Activated CD8-positive, alpha-beta T cell treated with anti-CD3 and anti-CD28 coated beads, Interleukin-2, amount 10 ng/mL, durations not matched to agents 7 days and 5 days (primary cell): Measurements from ENCODE around the gene ESPN. TPM values are rescaled to one million over a fixed set of nuclear protein-coding genes. Genes with fewer than 3 reads are reported as not detected.
"Not testable (repeated sequence)": the region's sequence is repeated elsewhere in the genome, so short reads cannot be mapped to it uniquely, and the experiment has no call there.

ENCODE experiments used
- ATAC-seq: fragments of 150-1000 bp; cut with Tn5 transposase; one replicate; pipeline ENCODE4 v1.10.0; 2021; ENCODE audit warnings: moderate library complexity
- CTCF ChIA-PET: fragments of 350-600 bp; sonication (Branson Sonifier 250); formaldehyde crosslinking; loops from one replicate; lab custom pipeline; 2021; ENCODE audit warnings: antibody characterized with exemption; lab: Charles Lee
- POLR2A ChIA-PET: fragments of 350-600 bp; sonication (Branson Sonifier 250); formaldehyde crosslinking; loops from one replicate; lab custom pipeline; 2021; ENCODE audit warnings: antibody characterized with exemption; lab: Charles Lee
- DNase-seq: peaks from one replicate; pipeline ENCODE4 v3.0.0-alpha.2; 2020
- H3K27ac Mint-ChIP-seq: one replicate; pipeline ENCODE4 v1.8.0; 2021; ENCODE audit warnings: mild to moderate bottlenecking, mixed read lengths
- H3K27me3 Mint-ChIP-seq: one replicate; pipeline ENCODE4 v1.8.0; 2021; ENCODE audit warnings: low read depth, mixed read lengths
- H3K36me3 Mint-ChIP-seq: one replicate; pipeline ENCODE4 v1.8.0; 2021; ENCODE audit warnings: low read depth, mixed read lengths
- H3K4me1 Mint-ChIP-seq: one replicate; pipeline ENCODE4 v1.8.0; 2021; ENCODE audit warnings: low read depth, mixed read lengths
- H3K4me3 Mint-ChIP-seq: one replicate; pipeline ENCODE4 v1.8.0; 2021; ENCODE audit warnings: mild to moderate bottlenecking, mixed read lengths
- H3K9me3 Mint-ChIP-seq: one replicate; pipeline ENCODE4 v1.8.0; 2022; ENCODE audit warnings: mixed read lengths; ENCODE audit not compliant: insufficient read depth
- total RNA-seq, 2 experiments: library from RNA; stranded (reverse); gene quantifications; one replicate each; pipeline ENCODE4 v1.2.3, GENCODE V29; 2021

ESPN gene
- total RNA-seq, 2 experiments from 2014 or later, result 0.61 to 1.0 TPM

DNA sequence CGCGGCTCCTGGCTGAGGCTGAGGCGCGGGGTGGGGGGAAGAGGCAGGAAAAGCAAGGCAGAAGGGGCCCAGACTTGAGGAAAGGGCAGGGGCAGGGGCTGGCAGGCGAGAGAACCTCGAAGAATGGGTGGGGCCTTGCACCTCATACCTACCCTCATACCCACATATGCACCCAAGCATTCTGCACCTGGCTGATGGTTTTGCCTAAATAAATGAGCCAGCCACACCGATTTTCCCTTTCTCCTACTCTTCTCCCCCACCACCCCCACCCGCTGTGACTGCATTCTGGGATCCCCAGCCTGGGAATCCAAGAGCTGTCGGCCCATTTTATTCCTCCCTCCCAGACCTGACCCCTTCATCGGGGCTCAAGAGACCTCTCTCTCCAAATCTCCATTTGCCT lies 25.9 kb downstream of the ESPN start:
- H3K9me3 Mint-ChIP-seq, DNase-seq, H3K27ac Mint-ChIP-seq, H3K36me3 Mint-ChIP-seq, H3K4me3 Mint-ChIP-seq, ATAC-seq: not testable (repeated sequence)
- POLR2A ChIA-PET, result interaction anchor here (1.6 kb wide), 1 partner anchor 9 kb away, joined by 5 read pairs; no protein-coding TSS in a partner anchor
- CTCF ChIA-PET, result interaction anchor here (0.7 to 2.7 kb wide), 3 partner anchors 12 to 28 kb away, joined by 5 to 15 read pairs (median 12); no protein-coding TSS in a partner anchor
- Mint-ChIP-seq H3K27me3 (peaks cover 58% of the 10 kb centered on the region), H3K4me1 (peaks cover 21% of the 10 kb centered on the region)

- H3K27me3 Mint-ChIP-seq, result peaks cover 59% of the 10 kb centered on the region
- CTCF ChIA-PET, result interaction anchor here (0.7 to 2.5 kb wide), 2 partner anchors 13 to 28 kb away, joined by 5 to 12 read pairs; no protein-coding TSS in a partner anchor
These were observed 26.4 kb downstream of the ESPN start for GRCh38 chr1:6450943-6451373.

DNA sequence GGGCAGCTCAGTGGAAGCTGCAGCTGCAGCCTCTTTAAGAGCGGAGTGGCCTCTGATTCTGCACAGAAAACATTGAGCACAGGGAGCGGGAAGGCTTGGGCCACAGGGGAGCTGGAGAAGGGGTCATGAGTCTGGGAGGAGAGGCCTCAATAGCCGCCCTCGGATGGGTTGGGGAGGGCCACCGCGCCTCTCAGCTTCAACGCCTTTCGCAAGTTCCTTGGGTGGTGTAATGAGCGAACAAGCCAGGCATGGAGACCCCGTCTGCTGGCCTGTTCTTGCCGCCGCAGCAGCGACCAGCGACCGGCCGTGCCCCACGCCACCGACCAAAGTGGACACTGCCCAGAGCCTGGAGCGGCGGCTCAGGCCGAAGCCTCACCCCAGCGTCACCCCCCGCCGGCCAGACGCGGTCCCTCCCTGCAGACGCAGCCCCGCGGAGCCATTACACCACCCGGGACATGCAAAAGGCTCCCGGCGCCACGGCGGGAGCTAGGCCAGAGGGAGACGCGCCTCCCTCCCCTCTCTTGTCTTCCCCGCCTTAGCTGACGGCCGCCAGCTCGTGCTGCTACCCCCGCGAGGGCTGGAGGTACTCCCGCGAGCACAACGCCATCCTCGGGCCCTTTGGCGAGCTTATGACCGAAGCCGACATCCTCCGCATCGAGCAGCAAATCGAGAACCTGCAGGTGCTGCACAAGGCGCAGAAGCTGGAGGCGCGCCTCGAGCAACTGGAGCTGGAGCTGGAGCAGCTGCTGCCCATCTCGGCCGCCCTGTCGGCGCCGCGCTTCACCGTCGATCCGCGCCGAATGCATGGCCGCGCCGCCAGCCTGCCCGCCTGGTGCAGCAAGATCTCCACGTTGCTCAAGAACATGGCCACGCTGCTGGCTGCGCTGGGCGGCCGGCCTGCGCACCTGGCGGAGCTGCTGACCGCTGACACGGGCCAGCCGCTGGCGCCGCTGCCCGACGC lies 29.6 kb downstream of the ESPN start:
- H3K9me3 Mint-ChIP-seq, DNase-seq, H3K36me3 Mint-ChIP-seq, H3K4me3 Mint-ChIP-seq, H3K27ac Mint-ChIP-seq, ATAC-seq: not testable (repeated sequence)
- ChIA-PET CTCF (interaction anchor here (0.9 to 2.1 kb wide), 6 partner anchors 9 to 208 kb away, joined by 3 to 9 read pairs (median 6); no protein-coding TSS in a partner anchor), POLR2A (interaction anchor here (0.8 kb wide), 1 partner anchor 217 kb away, joined by 3 read pairs; no protein-coding TSS in a partner anchor)
- Mint-ChIP-seq H3K4me1 (peaks cover 11% of the 10 kb centered on the region), H3K27me3 (peaks cover 55% of the 10 kb centered on the region)

More at GRCh38 chr1:6450943-6451373, 26.4 kb downstream of the ESPN start:
- POLR2A ChIA-PET, result interaction anchor here (1.6 kb wide), 1 partner anchor 9 kb away, joined by 5 read pairs; no protein-coding TSS in a partner anchor
- H3K9me3 Mint-ChIP-seq, result no peaks in the 10 kb centered on the region
- peaks cover 23% of the 10 kb centered on the region for H3K4me1 Mint-ChIP-seq
- no peak overlapping the region for H3K27ac Mint-ChIP-seq
- ATAC-seq (no peak), DNase-seq (no peak)
- no peak overlapping the region for H3K4me3 Mint-ChIP-seq
- no peaks in the 10 kb centered on the region for H3K36me3 Mint-ChIP-seq

- Mint-ChIP-seq H3K4me1 (peaks cover 15% of the 10 kb centered on the region), H3K9me3 (no peaks in the 10 kb centered on the region), H3K27ac (no peak overlapping the region), H3K4me3 (no peak overlapping the region), H3K36me3 (no peaks in the 10 kb centered on the region), H3K27me3 (peaks cover 49% of the 10 kb centered on the region)
- ATAC-seq, result peak; percentile 47
- DNase-seq, result no peak
- CTCF ChIA-PET, result interaction anchor here (0.8 to 2.1 kb wide), 9 partner anchors 8 to 209 kb away, joined by 3 to 9 read pairs (median 4); no protein-coding TSS in a partner anchor
- POLR2A ChIA-PET, result interaction anchor here (0.8 kb wide), 1 partner anchor 218 kb away, joined by 3 read pairs; no protein-coding TSS in a partner anchor
These were observed 30.5 kb downstream of the ESPN start for GRCh38 chr1:6454856-6455751.

DNA sequence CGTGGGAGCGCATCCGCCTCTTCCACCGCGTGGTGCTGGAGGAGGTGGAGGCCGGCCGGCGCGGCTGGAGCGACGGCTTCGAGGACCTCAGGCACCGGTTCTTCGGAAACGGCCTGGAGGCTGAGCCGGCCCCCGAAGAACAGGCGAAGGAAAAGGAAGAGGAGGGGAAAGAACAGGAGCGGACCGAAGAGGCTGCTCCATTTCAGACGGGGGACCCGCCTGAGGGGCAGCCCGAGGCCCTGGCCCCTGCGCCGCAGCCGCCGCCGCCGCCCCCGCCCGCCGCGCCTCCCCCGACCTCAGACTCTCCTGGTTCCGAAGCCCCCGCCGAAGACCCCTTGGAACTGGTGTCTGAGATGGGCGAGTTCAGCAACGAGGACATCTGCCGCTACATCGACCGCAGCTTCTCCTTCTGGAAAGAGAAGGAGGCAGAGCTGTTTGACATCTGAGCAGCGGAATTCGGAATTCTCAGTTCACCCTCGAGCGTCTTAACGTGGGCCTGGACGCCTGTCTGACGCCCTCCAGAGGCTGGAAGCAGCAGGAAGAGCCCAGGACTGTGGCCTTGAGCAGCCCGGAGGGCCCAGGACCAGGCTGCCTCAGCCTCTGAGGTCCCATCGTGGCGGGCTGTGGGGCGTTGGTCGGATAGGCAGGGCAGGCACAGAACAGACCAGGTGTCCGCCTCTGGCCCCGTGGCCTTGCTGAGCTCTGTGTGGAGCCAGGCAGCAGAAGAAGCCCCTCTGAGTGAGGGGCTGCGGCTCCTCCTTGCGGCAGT lies 31.4 kb downstream of the ESPN start:
- DNase-seq, POLR2A ChIA-PET, H3K4me3 Mint-ChIP-seq, H3K9me3 Mint-ChIP-seq, H3K27ac Mint-ChIP-seq, H3K36me3 Mint-ChIP-seq, ATAC-seq: not testable (repeated sequence)
- CTCF ChIA-PET, result interaction anchor here (0.8 to 2.0 kb wide), 6 partner anchors 8 to 209 kb away, joined by 3 to 9 read pairs (median 4); no protein-coding TSS in a partner anchor
- H3K27me3 Mint-ChIP-seq, result peaks cover 43% of the 10 kb centered on the region
- peaks cover 23% of the 10 kb centered on the region for H3K4me1 Mint-ChIP-seq

DNA sequence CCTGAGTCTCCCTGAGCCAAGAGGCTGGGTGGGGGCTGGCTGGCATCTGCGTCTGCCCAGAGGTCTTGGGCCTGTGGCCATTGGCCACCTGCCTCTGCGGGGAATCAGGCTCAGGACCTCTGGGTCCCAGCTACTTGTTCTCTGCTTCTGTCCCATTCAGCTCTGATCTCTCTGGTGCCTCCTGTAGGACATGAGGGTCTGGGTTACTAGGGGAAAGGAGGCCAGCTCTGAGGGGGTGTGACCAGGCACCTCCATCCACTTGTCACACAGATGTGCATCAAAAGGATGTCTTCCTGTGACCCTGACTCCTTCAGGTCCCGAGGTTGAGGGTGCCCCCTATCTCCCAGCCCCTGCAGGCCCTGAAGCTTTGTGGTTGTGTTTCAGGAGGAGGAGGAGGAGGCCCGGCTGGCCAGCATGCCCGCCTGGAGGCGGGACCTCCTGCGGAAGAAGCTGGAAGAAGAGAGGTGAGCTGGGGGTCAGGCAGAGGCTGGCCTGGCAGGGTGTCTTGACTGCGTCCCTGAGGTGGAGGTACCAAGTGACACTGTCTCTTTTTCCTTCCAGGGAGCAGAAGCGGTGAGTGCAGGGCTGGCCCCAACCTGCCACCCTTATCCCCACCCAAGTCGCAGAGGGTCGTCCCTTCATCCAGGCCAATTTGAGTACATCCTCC lies 32.4 kb downstream of the ESPN start:
- DNase-seq (no peak), ATAC-seq (no peak)
- CTCF ChIA-PET, result interaction anchor here (1.3 kb wide), 1 partner anchor 210 kb away, joined by 3 read pairs; no protein-coding TSS in a partner anchor
- peaks cover 15% of the 10 kb centered on the region for H3K36me3 Mint-ChIP-seq
- no peak overlapping the region for H3K4me3 Mint-ChIP-seq
- POLR2A ChIA-PET, result no interaction called here
- H3K4me1 Mint-ChIP-seq, result peaks cover 33% of the 10 kb centered on the region
- H3K27ac Mint-ChIP-seq, result no peak overlapping the region
- no peaks in the 10 kb centered on the region for H3K9me3 Mint-ChIP-seq
- peaks cover 37% of the 10 kb centered on the region for H3K27me3 Mint-ChIP-seq

GRCh38 chr1:6459850-6460265 lies 35.3 kb downstream of the ESPN start:
- DNase-seq (peak; percentile 46), ATAC-seq (peak; percentile 36)
- Mint-ChIP-seq H3K9me3 (no peaks in the 10 kb centered on the region), H3K4me3 (peak overlapping the region; percentile 73), H3K27ac (peak overlapping the region; percentile 62), H3K4me1 (peaks cover 52% of the 10 kb centered on the region), H3K36me3 (peaks cover 38% of the 10 kb centered on the region), H3K27me3 (peaks cover 20% of the 10 kb centered on the region)
- ChIA-PET CTCF (interaction anchor here (0.9 to 2.2 kb wide), 13 partner anchors 10 to 242 kb away, joined by 3 to 16 read pairs (median 4); partner anchors contain the start of genes DNAJC11 and NOL9), POLR2A (interaction anchor here (0.7 to 1.4 kb wide), 6 partner anchors 9 to 143 kb away, joined by 3 to 7 read pairs (median 4); partner anchors contain the start of gene KLHL21)

DNA sequence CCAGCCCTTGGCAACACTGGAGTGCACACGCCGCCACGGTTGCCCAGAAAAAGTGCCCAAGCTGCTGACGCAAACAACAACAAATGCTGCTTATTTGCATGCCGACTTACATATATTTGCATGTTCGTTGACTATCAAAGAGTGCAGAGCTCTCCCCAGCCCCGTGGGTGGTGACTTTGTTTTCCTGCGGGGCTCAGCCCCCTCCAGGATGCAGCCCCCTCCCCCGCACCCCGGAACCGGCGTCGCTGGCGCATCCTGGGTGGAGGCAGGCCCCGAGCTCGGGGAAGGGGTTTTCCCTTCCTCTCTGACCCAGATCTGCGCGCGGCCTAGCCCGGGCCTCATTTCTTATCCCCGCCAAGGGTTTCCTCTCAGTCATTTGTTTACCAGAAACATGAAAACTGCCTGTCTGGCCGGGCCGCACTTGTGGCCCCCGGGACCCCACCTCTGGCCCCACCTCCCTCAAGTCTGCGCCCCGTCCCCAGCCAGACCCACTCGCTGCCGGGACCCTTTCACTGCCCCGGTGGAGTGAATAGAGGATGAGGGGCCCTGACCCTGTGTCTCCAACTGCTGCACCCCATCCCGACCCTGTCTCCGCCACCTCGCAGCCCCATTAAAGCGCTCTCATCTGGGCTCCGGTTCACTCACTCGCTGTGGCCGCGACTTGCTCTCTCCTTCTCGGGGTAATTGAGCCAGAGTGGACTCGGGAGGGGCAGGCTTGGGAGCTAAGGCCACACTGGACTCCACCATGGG lies 35.9 kb downstream of the ESPN start:
- no peaks in the 10 kb centered on the region for H3K9me3 Mint-ChIP-seq
- H3K4me1 Mint-ChIP-seq, result peaks cover 54% of the 10 kb centered on the region
- peak overlapping the region; percentile 86 for H3K27ac Mint-ChIP-seq
- ATAC-seq (peak; percentile 75), DNase-seq (peak; percentile 81)
- peak overlapping the region; percentile 73 for H3K4me3 Mint-ChIP-seq
- POLR2A ChIA-PET, result interaction anchor here (0.7 to 1.4 kb wide), 8 partner anchors 10 to 142 kb away, joined by 3 to 7 read pairs (median 4); partner anchors contain the start of gene KLHL21
- peaks cover 19% of the 10 kb centered on the region for H3K27me3 Mint-ChIP-seq
- CTCF ChIA-PET, result interaction anchor here (0.9 to 2.2 kb wide), 13 partner anchors 11 to 241 kb away, joined by 3 to 16 read pairs (median 4); partner anchors contain the start of genes DNAJC11 and NOL9
- H3K36me3 Mint-ChIP-seq, result peaks cover 38% of the 10 kb centered on the region

GRCh38 chr1:6461051-6461530 lies 36.5 kb downstream of the ESPN start:
- H3K4me3 Mint-ChIP-seq, result peak overlapping the region; percentile 73
- H3K27ac Mint-ChIP-seq, result peak overlapping the region; percentile 86
- DNase-seq (no peak), ATAC-seq (no peak)
- no peaks in the 10 kb centered on the region for H3K9me3 Mint-ChIP-seq
- POLR2A ChIA-PET, result interaction anchor here (0.8 to 1.1 kb wide), 3 partner anchors 11 to 21 kb away, joined by 4 read pairs; no protein-coding TSS in a partner anchor
- CTCF ChIA-PET, result interaction anchor here (0.9 to 1.5 kb wide), 6 partner anchors 11 to 214 kb away, joined by 3 to 7 read pairs (median 4); no protein-coding TSS in a partner anchor
- H3K4me1 Mint-ChIP-seq, result peaks cover 52% of the 10 kb centered on the region
- peaks cover 15% of the 10 kb centered on the region for H3K27me3 Mint-ChIP-seq
- peaks cover 38% of the 10 kb centered on the region for H3K36me3 Mint-ChIP-seq
